GM18858 (cell line): ENCODE data around the gene NME5.
"Not testable (repeated sequence)": the region's sequence is repeated elsewhere in the genome, so short reads cannot be mapped to it uniquely, and the experiment has no call there.

Experiments
- ATAC-seq: cut with Tn5 transposase; IDR thresholded peaks from one replicate; pipeline ENCODE4 v1.9.1; 2021; ENCODE audit not compliant: unreplicated experiment

Gene NME5

GRCh38 chr5:138082033-138082432 lies 57.2 kb downstream of the NME5 start:
- no peak for ATAC-seq

GRCh38 chr5:138078006-138078643 lies 61.1 kb downstream of the NME5 start:
- no peak for ATAC-seq

- ATAC-seq, result no peak
These were observed 62.0 kb downstream of the NME5 start for GRCh38 chr5:138077064-138077696.

GRCh38 chr5:138070026-138070425 lies 69.2 kb downstream of the NME5 start:
- not testable (repeated sequence) for ATAC-seq

- no peak for ATAC-seq
These were observed 70.3 kb downstream of the NME5 start for GRCh38 chr5:138068742-138069600.

- no peak for ATAC-seq
These were observed 71.3 kb downstream of the NME5 start for GRCh38 chr5:138067945-138068344.
